ENCODE measurements around the gene RPGRIP1.

The RPGRIP1 gene

DNA sequence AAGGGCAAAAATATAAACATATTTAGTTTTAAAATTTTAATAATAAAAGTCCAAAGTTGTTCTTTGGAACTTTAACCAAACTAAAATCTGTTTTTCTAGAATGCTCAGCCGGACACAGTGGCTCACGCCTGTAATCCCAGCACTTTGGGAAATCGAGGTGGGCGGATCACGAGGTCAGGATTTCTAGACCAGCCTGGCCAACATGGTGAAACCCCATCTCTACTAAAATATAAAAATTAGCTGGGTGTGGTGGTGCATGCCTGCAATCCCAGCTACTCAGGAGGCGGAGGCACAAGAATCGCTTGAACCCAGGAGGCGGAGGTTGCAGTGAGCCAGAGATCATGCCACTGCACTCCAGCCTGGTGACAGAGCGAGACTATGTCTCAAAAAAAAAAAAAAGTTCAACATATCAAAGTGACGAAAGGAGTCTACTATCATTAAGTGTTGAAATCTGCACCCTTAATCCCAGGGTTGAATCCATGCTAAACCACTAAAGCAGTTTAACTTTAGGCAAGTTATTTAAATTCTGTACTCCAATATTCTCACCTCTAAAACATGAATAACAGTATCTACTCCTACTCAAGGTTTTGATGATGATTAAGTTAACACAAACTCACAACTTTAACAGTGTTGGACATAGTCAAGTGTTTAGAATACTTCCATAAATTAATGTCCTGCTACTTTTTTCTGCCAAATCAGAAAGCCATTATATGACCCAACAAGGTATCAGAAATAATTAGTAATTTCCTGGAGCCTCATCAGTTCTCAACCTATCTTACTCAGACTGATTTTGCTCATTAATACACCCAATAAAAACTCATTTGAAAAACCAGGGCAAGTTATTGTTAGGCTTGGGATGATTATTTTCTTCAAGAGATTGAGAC is 21.6 kb upstream of the RPGRIP1 start:
- DNase-seq (ENCODE audit: extremely low read depth, low read depth), result no peak
- TF ChIP-seq, protein P1, sequence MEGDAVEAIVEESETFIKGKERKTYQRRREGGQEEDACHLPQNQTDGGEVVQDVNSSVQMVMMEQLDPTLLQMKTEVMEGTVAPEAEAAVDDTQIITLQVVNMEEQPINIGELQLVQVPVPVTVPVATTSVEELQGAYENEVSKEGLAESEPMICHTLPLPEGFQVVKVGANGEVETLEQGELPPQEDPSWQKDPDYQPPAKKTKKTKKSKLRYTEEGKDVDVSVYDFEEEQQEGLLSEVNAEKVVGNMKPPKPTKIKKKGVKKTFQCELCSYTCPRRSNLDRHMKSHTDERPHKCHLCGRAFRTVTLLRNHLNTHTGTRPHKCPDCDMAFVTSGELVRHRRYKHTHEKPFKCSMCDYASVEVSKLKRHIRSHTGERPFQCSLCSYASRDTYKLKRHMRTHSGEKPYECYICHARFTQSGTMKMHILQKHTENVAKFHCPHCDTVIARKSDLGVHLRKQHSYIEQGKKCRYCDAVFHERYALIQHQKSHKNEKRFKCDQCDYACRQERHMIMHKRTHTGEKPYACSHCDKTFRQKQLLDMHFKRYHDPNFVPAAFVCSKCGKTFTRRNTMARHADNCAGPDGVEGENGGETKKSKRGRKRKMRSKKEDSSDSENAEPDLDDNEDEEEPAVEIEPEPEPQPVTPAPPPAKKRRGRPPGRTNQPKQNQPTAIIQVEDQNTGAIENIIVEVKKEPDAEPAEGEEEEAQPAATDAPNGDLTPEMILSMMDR (IDR thresholded peaks at IDR 0.05; ENCODE audit: low read depth, low read length, missing control alignments), result no peak
- no peak overlapping the region for H3K4me3 ChIP-seq (replicated peaks; ENCODE audit: low read depth, low read length)

DNA sequence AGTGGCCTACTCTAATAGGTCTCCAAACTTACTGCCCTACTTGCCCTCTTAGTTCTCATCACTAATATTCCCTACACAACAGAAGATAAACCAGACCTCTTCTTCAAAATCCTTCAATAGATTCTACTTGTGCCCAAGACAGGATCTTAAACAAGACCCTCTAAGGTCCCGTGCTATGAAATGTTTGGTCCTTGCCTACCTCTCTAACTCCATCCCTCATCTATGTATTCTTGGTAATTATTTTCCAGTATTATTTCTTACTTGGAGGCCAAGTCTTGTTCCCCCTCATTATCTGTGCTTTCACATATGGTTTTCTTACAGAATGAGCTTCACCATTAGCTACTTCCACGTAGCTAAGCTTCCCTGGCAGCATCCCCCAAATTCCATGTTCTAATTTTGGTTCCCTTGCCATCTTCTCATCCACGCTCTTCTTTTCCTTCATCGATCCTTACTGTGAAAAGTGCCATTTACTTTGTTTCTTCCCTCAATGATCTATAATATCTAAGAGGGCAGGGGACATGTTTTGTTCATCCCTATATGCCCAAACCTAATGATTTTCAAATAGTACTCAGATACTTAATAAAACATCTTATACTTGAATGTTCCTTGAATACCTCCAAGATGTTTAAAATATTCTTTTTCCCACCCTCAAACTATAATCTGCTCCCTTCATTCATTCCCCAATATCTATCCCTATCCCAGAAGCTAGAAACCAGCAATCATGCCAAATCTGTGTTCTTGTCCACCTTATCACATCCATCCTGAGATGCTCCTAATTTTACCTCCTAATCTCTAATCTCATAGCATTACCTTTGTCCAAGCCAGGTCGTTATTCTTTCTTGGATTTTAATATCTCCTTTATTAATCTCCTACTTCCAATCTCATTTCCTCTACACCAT is 20.7 kb upstream of the RPGRIP1 start:
- TF ChIP-seq, protein P1 (IDR thresholded peaks at IDR 0.05; ENCODE audit: low read depth, low read length, missing control alignments), result no peak
- no peak overlapping the region for H3K4me3 ChIP-seq (replicated peaks; ENCODE audit: low read depth, low read length)
- no peak for DNase-seq (ENCODE audit: extremely low read depth, low read depth)

DNA sequence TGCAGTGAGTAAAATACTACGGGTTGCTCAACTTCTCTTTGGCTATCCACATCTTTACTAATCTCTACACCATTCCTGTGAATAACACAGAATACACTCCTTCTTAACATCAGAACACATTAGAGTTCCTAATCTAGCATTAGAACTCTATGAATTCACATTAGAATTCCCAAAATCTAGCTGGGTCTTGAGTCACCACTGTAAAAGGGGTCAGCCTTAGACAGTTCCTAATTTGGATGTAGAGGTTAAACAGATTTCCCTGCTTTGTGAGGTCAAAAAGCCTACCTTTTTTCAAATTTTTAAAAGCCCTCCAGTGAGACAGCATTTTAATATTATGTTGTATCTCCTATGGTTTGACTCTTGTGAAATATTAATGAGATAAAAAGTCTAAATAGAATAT is 18.1 kb upstream of the RPGRIP1 start:
- no peak for DNase-seq (ENCODE audit: extremely low read depth, low read depth)
- TF ChIP-seq, protein P1 (IDR thresholded peaks at IDR 0.05; ENCODE audit: low read depth, low read length, missing control alignments), result no peak
- no peak overlapping the region for H3K4me3 ChIP-seq (replicated peaks; ENCODE audit: low read depth, low read length)

DNA sequence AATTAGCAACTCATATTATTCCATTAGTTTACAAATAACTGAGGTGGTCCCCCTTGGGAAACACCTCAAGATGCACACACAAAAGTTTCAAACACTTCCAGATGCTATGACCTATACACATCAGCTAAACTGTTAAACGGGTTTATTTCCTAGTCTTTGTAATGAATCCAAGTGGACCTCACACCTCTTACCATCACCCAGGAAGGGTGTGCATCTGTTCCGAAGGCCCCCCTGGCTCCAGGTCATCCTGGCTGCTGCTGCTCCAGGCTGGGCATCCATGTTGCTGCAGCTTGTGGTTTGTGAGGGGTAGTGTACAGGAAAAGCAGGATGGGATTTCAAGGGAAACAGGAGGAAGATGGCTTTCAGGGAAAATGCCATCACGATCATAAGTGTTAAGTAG is 17.5 kb upstream of the RPGRIP1 start:
- DNase-seq (ENCODE audit: extremely low read depth, low read depth), result no peak
- TF ChIP-seq, protein P1 (IDR thresholded peaks at IDR 0.05; ENCODE audit: low read depth, low read length, missing control alignments), result no peak
- H3K4me3 ChIP-seq (replicated peaks; ENCODE audit: low read depth, low read length), result peak overlapping the region; percentile 31

DNA sequence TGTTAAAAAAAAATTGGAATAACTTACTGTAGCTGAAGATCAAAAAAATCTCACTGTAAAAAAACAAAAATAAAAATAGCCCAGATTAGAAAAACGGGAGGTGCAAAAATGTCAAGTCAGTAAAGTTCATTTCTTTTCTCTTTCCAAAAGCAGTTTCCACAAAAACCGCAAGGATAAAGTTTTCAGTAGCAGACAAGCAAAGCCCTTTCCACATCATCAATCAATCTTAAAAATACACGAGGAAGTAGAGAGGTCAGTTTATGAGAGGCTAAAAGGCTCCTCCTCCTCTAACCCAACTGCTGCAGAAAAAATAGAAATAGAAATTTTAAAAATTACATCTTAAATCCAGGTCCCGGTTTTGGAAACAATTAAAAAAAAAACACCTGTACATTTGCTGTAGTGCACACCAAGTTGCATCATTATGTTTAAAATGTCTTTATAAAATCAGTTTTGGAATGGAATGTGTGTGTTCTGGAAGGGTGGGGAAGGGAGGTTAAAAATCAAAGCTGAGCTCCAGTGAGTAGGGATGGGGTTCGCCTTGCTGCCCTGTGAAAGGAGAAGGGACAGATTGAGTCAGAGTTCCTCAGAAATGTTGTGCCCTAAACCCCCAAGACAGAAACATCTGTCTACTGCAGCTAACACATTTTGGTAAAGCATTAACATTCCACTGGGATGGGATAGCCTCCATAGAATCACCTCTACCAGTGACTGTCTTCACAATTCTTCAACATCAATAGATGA is 16.4 kb upstream of the RPGRIP1 start:
- DNase-seq (ENCODE audit: extremely low read depth, low read depth), result no peak
- H3K4me3 ChIP-seq (replicated peaks; ENCODE audit: low read depth, low read length), result peak overlapping the region; percentile 39
- TF ChIP-seq, protein P1 (IDR thresholded peaks at IDR 0.05; ENCODE audit: low read depth, low read length, missing control alignments), result no peak

DNA sequence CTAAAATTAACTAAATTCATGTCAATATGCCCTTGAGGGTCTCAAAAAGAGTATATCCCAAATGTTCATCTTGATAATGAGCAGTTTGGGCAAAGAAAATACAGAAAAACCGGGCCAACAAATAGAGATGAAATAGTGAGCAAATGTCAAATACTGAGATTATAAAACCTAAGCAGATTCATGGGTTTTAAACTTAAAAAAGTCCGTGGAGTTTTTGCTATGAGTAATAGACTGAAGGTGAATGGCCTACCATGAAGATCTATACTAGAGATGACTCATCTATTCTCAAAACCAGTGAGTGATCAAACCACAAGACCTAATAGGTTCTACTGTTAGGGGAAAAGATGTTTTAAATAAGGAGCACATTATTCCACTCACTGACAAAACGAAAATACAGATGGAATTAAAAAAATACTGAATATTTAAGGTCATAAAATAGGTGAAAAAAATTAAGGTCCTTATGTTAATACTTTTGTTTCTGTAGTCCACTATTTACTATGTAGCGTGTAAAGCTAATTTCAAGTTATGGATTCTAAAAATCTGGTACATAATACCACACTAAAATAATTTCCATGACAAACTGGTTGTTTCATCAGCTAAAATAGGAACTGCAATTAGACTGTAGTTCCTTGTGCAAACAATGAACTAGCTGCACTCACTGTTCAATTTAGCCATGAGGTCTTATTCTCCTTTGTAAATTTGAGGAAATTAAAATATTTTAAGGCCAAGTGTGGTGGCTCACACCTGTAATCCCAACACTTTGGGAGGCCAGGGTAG is 15.7 kb upstream of the RPGRIP1 start:
- peak overlapping the region; percentile 100 for H3K4me3 ChIP-seq (replicated peaks; ENCODE audit: low read depth, low read length)
- TF ChIP-seq, protein P1 (IDR thresholded peaks at IDR 0.05; ENCODE audit: low read depth, low read length, missing control alignments), result no peak
- DNase-seq (ENCODE audit: extremely low read depth, low read depth), result peak; percentile 27
